Measurements from ENCODE around the gene KMT2D. TPM values are rescaled to one million over a fixed set of nuclear protein-coding genes. Genes with fewer than 3 reads are reported as not detected.

Gene KMT2D, protein sequence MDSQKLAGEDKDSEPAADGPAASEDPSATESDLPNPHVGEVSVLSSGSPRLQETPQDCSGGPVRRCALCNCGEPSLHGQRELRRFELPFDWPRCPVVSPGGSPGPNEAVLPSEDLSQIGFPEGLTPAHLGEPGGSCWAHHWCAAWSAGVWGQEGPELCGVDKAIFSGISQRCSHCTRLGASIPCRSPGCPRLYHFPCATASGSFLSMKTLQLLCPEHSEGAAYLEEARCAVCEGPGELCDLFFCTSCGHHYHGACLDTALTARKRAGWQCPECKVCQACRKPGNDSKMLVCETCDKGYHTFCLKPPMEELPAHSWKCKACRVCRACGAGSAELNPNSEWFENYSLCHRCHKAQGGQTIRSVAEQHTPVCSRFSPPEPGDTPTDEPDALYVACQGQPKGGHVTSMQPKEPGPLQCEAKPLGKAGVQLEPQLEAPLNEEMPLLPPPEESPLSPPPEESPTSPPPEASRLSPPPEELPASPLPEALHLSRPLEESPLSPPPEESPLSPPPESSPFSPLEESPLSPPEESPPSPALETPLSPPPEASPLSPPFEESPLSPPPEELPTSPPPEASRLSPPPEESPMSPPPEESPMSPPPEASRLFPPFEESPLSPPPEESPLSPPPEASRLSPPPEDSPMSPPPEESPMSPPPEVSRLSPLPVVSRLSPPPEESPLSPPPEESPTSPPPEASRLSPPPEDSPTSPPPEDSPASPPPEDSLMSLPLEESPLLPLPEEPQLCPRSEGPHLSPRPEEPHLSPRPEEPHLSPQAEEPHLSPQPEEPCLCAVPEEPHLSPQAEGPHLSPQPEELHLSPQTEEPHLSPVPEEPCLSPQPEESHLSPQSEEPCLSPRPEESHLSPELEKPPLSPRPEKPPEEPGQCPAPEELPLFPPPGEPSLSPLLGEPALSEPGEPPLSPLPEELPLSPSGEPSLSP (N-terminal part only)
- 13.6 and 21.0 TPM in 2 replicates for total RNA-seq

DNA sequence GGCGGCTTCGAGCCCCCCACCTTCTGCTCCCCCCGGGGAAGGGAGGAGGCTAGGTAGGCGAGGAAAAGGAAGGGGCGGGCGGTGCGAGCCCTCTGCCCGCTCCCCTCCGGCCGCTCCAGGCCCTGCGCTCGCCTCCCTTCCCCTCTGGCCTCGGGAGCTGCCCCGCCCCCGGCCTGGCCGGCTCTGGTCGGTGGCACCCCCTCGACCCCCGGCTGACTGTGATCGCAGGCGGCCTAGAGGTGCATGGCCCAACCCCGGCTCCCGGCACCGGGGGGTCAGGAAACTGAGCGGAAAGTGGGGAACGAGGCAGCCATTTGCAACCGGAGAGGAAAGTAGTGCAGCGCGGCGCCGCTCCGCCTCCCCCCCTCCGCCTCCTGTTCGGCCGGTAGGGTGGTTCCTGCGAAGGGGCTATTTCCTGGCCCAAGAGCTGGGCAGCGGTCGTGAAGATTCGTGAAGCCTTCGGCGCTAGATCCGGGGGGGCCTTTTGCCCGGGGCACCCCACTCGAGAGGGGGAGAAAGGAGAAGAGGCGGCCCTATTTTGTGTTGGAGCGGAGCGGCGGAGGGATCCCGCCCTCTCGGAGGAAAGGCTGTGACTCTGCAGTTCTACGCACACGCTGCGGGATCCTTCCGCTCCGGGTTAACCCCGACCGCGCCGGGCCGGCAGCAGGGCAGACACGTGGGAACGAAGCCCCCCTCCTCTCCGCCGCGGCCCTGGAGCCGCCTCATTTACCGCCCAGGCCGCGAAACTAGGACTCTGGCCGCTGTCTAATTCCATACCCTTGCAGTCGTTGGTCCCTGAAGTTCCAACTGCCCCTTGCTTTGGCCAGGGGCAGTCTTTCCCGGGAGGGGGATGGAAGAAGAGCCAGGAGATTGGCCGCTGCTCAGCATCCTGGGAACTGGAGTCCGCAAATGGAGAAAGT lies at the start of gene KMT2D:
Gene KMT2D, minus strand, starts transcription at position 558 of the 920 bp plus-strand sequence. CDS start 5,470 bp downstream, outside the sequence.

DNA sequence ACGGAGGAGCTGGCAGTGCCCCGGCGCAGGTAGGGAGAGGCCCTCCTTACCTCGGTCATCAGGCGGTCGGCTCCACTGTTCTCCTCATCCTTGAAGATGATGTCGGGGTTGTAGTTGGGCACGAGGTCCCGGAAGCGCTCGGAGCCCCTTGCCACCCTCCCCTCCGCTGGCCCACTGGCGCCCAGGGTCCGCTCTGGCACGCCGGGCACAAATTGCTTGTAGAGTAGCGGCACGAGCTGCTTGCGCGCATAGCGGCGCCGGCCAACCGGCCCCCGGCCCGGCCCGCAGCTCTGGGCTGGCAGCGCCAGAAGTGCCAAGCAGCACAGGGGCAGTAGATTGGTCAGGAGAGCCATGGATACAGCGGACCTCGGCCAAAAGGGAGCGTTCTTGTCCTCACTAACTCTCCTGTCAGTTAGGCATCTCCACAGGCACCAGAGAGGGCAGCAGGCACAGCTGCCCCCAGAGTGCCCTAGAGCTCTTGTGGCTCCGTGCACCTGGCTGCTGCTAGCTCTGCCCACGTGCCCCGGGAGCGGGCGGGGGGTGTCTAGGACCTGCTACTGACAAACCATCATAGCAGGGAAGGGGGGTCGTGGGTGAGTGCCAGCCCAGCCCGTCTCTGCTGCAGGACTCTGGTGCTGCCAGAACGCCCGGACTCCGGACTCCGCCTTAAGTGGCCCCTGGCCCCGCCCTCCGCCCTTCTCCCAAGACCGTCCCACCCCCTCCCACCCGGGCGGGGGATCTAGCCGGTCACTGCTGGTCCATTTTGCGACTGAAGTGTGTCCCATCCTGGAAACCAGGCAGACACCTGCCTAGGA lies 33.8 kb upstream of the KMT2D start, which contains the start of gene DHH:
Gene DHH, minus strand, starts transcription at position 642 of the 815 bp plus-strand sequence. Its CDS starts 289 bp downstream, at position 353.

DNA sequence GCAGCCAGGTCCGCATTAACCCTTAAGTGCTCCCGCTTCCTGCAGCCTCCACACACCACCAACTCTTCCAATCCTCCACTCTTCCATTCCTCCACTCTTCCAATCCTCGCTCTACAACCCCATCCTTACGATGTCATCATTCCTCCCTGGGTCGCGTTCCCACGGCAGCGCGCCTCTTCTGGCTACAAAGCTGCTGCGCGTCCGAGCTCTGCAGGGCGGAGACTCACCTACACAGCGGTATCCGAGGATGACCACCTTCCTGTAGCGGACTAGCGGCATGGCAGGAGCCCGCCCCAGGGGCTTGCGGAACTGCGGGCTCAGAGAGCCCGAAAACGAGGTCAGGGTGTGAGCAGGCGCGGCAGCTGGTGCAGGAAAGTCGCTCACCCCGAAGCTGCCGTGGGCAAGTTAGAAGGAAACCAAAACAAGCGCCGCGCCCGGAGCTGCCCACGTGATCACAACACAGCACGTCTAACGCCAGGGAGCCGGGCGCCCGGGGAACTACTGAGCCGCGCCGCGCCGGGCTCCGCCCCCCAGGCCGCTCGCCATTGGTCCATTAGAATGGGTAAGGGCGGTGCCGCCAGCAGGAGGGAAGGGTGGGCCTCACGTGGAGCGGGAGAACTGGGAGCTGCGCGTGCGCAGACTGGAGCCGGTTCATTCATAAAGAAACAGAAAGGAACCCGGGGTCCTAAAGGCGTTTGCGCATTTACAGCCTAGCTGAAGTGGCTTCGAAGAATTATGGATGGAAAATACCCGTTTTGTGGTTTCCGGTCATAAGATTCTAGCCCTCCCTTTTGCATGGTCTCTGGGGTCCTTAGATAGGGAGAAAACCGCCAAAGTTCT lies 9.1 kb upstream of the KMT2D start, which contains the start of gene RHEBL1:
Gene RHEBL1, minus strand, starts transcription at position 473 of the 840 bp plus-strand sequence. Its CDS starts 194 bp downstream, at position 279.

DNA sequence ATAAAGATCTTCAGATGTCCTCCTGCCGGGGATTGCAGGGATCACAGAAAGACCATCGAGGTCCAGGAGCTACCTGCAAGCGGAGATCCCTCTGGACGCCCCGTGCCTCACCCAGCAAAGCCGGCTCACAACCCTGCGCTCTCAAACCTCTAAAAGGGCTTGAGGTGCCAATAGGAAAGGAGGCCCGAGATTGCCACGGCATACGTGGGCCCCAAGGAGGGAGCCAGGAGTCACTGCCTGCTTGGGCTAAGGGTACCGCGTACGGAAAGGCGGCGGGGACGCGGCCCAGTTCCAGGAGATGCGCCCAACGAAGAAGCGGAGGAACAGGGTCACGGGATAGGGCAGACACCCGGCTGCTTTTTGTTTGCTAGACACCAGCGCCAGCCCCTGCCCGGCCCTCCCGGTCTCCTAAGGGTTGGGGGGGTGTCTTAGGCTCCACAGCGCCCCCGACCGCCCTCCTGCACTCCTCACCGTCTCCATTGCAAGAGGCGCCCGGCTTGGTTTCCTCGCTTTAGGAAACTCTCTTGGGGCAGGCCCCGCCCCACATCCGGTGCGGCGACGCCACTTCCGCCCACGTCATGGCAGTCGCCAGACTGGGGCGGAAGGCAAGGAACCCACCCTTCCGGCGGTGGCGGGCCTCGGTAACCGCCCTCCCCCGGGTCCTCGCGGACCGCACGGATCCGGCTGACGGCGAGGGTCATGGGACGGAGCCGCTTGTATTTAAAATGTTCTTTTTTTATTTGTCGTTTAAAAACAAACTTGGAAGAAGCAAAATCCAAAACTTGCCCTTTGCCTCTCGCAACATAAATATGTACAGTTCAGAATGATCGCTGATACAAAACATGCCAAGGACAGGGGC lies 42.1 kb downstream of the KMT2D start, which contains the start of gene PRKAG1:
Gene PRKAG1, minus strand, starts transcription at position 516 of the 859 bp plus-strand sequence. Its CDS starts 36 bp downstream, at position 480.

Other genes starting within 250 kb of the KMT2D start
- gene CACNB3, start 242.3 kb downstream of the KMT2D start, total RNA-seq = 14.7 and 22.0 TPM in 2 replicates
- 64.0 and 65.6 TPM in 2 replicates for gene DDX23, start 208.6 kb downstream of the KMT2D start, total RNA-seq
- gene RND1, start 194.9 kb downstream of the KMT2D start, total RNA-seq = 0.46 and 0.92 TPM in 2 replicates
- 11.4 and 12.8 TPM in 2 replicates for gene FKBP11, start 135.3 kb downstream of the KMT2D start, total RNA-seq
- 79.6 and 95.4 TPM in 2 replicates for gene ARF3, start 103.3 kb downstream of the KMT2D start, total RNA-seq
- 0.21 and 0.84 TPM in 2 replicates for gene WNT10B, start 89.1 kb downstream of the KMT2D start, total RNA-seq
- not detected in 2 replicates for gene WNT1, start 82.5 kb downstream of the KMT2D start, total RNA-seq
- 0.28 and 0.78 TPM in 2 replicates for gene DDN, start 61.4 kb downstream of the KMT2D start, total RNA-seq
- 71.0 and 72.2 TPM in 2 replicates for gene PRKAG1, start 42.0 kb downstream of the KMT2D start, total RNA-seq
- gene RHEBL1, start 9.2 kb upstream of the KMT2D start, total RNA-seq = 0.09 and 0.14 TPM in 2 replicates
- under 0.01 TPM in 1 of 2 replicates, not detected in the other for gene DHH, start 34.0 kb upstream of the KMT2D start, total RNA-seq
- 13.4 and 20.5 TPM in 2 replicates for gene LMBR1L, start 50.1 kb upstream of the KMT2D start, total RNA-seq
- gene TUBA1B, start 70.6 kb upstream of the KMT2D start, total RNA-seq = 1,869 and 2,269 TPM in 2 replicates
- gene TUBA1A, start 128.3 kb upstream of the KMT2D start, total RNA-seq = 66.9 and 96.8 TPM in 2 replicates
- 956 and 1,178 TPM in 2 replicates for gene TUBA1C, start 204.3 kb upstream of the KMT2D start, total RNA-seq
- gene PRPH, start 234.4 kb upstream of the KMT2D start, total RNA-seq = not detected in 2 replicates